Retinal pigment epithelial cell (primary cell): Measurements from ENCODE around the gene ADH1B.

ENCODE experiments used
- DNase-seq: peaks from one replicate; pipeline ENCODE4 v3.0.0-alpha.2; 2010; ENCODE audit warnings: low read depth
- H3K4me3 ChIP-seq: 2 replicates; pipeline ENCODE4 v1.5.1; 2011; ENCODE audit warnings: mild to moderate bottlenecking, low read length, control low read depth, moderate library complexity
- CTCF ChIP-seq: conservative IDR thresholded peaks from 2 replicates; pipeline ENCODE4 v1.5.1; 2011; ENCODE audit warnings: low read depth, low read length, control low read depth, inconsistent platforms

ADH1B gene

DNA sequence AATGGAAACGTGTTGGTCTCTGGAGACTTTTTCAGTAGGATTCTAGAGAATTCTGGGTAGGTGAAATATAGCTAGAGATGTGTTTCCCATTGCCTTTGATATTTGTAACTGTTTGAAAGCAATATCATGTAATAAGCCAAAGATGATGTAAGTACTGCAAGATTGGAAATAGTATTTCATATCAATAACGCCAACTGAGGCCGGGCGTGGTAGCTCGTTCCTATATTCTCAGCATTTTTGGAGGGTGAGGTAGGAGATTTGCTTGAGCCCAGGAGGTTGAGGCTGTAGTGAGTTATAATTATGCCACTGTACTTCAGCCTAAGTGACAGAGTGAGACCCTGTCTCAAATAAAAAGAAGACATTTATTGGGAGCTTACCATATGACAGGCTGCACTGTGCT, 39.9 kb downstream of the ADH1B start:
- no peak overlapping the region for H3K4me3 ChIP-seq
- no peak for TF ChIP-seq CTCF
- no peak for DNase-seq

- DNase-seq, result no peak
- TF ChIP-seq CTCF, result no peak
- no peak overlapping the region for H3K4me3 ChIP-seq
These were observed 44.8 kb downstream of the ADH1B start for GRCh38 chr4:99276417-99276816.

GRCh38 chr4:99275885-99276284, 45.3 kb downstream of the ADH1B start:
- TF ChIP-seq CTCF, result no peak
- no peak for DNase-seq
- no peak overlapping the region for H3K4me3 ChIP-seq

GRCh38 chr4:99275050-99275449, 46.2 kb downstream of the ADH1B start:
- no peak overlapping the region for H3K4me3 ChIP-seq
- TF ChIP-seq CTCF, result no peak
- no peak for DNase-seq

DNA sequence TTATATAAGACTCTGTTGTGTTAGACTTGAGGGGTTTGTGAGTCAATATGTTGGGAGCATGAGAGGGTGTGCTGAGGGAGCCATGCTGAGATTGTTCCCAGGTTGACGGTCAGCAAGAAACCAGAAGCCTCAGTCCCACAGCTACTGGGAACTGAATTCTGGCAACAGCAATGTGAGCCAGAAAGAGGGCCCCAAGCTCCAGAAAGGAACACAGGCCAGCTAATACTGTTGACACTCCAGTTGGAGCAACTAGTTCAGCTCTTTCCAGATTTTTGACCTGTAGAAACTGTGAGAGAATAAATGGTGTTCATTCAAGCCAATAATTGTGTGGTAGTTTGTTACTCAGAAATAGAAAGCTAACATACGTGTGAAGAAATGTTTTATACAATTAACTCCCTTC, 47.5 kb downstream of the ADH1B start:
- DNase-seq, result no peak
- no peak overlapping the region for H3K4me3 ChIP-seq
- TF ChIP-seq CTCF, result no peak

DNA sequence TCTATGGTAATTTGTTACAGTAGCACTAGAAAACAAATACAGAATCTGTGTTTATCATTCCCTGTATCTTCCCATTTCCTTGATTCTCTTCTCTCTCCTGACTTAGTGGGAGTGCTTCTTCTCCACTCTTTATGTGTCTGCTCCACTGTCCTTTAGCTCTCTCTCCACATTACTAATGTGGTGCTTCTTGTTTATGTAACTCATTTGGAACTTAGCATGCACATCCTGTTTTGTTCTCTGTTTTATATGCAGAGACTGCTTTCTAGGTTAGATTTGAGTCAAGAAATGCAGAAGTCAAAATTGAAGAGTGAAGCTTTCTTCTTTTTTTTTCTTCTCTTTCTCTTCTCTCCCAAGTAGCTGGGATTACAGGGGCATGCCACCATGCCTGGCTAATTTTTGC, 56.3 kb downstream of the ADH1B start:
- TF ChIP-seq CTCF, result no peak
- DNase-seq, result no peak
- H3K4me3 ChIP-seq, result no peak overlapping the region
